Non-pigmented ciliary epithelial cell (primary cell): ENCODE data around the gene KHK.

Experiments
- DNase-seq: peaks from one replicate; pipeline ENCODE4 v3.0.0-alpha.2; 2010; ENCODE audit warnings: low read depth

The KHK gene

DNA sequence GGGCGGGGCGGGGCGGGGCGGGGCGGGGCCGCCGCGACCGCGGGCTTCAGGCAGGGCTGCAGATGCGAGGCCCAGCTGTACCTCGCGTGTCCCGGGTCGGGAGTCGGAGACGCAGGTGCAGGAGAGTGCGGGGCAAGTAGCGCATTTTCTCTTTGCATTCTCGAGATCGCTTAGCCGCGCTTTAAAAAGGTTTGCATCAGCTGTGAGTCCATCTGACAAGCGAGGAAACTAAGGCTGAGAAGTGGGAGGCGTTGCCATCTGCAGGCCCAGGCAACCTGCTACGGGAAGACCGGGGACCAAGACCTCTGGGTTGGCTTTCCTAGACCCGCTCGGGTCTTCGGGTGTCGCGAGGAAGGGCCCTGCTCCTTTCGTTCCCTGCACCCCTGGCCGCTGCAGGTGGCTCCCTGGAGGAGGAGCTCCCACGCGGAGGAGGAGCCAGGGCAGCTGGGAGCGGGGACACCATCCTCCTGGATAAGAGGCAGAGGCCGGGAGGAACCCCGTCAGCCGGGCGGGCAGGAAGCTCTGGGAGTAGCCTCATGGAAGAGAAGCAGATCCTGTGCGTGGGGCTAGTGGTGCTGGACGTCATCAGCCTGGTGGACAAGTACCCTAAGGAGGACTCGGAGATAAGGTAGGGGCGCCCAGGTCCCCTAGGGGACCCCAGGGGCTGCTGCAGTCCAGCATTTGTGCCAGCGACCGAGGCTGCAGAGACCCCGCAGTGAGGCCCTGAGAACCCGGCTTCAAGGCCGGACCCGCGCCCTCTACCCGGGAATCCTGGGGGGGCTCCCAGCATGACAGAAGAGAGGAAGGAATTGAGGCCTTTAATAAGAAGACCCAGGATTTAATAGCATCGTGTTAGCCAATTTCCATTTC lies at the start of gene KHK:
TSS of gene KHK (plus strand) at position 49 of the 870 bp plus-strand sequence. CDS start at position 537, 488 bp downstream.
- DNase-seq = no peak

DNA sequence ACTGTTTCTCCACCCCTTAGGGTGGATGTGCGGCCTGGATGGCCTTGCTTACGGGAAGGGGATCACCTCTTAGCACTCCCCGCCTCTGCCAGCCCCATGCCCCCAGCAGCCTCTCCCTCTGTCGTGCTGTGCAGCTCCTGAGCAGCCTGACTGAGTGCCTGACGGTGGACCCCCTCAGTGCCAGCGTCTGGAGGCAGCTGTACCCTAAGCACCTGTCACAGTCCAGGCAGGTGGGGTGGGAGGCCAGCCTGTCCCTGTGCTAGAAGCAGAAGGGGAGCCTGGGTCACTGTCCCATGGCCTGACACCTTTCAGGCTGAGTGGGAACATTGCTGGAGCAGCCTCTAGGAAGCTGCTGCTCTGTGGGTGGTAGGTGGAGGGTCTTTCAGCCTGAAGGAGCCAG lies 48.6 kb upstream of the KHK start:
- DNase-seq = no peak

DNA sequence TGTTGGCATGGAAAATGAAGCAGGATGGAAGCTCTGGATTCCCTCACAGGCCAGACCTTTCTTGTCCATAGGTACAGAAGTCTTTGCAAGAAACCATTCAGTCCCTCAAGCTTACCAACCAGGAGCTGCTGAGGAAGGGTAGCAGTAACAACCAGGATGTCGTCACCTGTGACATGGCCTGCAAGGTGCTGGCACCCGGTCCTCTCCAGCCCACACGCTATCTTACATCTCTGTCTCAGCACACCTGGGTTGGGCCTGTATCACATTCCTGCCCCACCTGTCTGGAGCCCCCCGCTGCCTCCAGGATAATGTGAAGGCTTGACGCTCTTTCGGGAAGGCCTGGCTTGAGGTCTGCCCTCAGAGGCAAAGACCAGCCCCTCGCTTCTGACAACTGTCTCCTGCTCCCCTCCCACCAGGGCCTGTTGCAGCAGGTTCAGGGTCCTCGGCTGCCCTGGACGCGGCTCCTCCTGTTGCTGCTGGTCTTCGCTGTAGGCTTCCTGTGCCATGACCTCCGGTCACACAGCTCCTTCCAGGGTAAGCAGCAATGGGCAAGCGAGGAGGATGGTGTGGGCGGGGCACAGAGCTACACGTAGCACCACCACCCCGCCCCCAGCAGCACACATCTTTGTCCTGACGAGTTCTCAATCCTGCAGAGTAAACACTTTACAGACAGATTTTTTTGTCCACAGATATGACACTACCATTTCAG lies 47.8 kb upstream of the KHK start:
- no peak for DNase-seq

DNA sequence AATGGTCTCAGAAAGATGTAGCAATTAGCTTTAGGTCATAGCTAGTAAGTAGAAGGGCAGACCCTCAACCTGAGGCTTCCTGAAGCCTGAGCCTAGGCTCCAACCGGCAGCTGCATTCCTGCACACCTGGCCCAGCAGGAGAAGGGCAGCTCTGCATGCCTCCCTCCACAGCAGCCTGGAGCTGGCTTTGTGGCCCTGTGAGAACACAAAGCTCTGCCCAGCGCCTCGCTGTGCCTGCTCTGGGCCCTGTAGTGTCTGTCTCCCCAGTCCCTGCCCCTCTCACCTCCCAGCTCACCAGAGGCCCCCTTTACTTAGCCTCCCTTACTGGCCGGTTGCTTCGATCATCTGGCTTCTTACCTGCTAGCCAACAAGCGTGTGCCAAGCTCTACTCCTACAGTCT lies 47.1 kb upstream of the KHK start:
- DNase-seq = no peak

DNA sequence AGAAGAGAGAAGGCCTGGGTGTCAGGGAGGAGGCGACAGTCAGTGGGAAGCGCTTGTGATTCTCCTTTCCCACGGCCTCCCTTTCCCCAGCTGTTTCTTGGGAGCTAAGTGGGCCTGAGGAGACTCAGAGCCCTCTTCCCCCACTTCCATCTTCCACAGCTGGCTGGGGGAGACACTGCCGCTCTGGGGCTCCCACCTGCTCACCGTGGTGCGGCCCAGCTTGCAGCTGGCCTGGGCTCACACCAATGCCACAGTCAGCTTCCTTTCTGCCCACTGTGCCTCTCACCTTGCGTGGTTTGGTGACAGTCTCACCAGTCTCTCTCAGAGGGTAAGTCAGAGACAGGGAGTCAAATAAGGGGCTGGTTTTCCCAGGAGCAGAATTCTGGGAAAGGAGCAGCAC lies 46.7 kb upstream of the KHK start:
- no peak for DNase-seq

DNA sequence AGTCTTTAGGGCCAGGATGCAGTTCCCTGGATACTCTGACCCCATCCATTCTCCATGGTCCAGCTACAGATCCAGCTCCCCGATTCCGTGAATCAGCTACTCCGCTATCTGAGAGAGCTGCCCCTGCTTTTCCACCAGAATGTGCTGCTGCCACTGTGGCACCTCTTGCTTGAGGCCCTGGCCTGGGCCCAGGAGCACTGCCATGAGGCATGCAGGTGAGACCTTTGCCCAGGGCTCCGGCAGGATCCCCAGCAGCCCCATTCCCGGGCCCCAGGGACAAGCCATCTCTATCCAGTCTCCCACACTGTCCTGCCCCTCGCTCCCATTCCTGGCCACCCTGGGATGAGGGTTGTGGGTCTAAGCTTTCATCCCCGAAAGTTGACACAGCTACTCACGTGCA lies 46.3 kb upstream of the KHK start:
- DNase-seq = no peak

DNA sequence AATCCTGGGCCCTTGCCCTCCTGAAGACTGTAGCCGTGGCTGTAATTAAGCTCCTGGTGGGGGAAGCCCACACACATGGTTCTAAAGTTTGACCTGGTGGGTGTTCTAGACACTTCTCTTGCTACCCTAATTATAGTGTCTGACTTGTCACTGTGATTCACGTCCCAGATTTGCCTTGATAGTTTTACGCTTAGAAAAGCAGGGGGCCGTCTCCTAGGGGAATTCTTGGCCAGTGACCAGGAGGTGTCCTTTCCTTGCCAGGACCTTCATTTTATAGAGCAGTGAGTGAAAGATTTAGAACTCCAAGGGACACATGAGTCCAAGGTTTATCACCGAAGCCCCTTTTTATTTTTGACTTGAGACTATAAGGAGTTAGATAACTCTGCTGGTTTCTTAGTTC lies 44.8 kb upstream of the KHK start:
- no peak for DNase-seq

DNA sequence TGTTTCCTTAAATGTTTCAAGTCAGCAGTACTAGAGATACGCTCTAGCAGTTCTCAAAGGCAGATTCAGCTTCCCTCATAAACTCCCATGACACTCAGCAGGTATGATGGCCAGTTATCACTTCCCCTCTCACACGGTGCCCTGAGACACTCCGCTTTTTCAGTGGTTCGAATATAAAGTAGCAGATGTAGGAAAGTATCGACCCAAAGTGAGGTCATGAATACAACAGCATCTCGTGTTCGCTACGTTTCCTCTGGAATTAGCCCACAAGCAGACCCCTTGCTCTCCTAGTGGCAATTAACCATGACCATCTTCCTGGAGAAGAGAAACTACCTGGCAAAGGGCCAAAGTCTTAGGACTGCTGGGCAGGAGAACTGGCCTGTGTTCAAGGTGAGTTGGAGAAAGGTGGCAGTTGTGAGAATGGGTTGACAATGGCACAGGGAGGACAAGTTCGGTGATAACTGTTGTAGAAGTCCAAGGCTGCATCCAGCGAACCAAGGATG lies 44.4 kb upstream of the KHK start:
- DNase-seq = no peak

DNA sequence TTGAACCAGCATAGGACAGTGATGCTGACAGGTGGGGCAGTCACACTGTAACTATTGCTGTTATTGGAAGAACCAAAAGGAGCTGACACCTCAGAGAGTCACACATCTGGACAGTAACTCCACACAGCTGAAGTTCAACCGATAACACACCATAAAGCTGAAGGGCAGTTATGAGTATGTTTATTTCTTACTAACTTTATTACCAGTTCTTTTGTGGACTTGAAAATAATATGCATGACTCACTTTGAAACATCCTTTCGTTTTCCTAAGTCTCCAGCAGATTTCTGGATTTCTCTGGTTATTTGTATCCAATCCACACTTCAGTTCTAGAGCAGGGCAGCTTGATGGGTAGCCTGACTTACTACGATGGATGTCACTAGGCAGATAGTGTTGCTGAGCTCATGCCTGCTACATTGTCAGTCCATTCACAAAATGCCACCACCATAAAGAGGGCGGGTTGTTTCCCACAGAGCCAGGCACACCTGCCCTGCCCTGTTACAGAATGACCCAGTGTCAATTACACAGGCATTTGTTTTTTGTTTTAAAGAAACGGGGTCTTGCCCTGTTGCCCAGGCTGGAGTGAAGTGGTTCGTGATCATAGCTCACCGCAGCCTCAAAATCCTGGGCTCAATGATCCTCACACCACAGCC lies 43.5 kb upstream of the KHK start:
- DNase-seq = no peak

DNA sequence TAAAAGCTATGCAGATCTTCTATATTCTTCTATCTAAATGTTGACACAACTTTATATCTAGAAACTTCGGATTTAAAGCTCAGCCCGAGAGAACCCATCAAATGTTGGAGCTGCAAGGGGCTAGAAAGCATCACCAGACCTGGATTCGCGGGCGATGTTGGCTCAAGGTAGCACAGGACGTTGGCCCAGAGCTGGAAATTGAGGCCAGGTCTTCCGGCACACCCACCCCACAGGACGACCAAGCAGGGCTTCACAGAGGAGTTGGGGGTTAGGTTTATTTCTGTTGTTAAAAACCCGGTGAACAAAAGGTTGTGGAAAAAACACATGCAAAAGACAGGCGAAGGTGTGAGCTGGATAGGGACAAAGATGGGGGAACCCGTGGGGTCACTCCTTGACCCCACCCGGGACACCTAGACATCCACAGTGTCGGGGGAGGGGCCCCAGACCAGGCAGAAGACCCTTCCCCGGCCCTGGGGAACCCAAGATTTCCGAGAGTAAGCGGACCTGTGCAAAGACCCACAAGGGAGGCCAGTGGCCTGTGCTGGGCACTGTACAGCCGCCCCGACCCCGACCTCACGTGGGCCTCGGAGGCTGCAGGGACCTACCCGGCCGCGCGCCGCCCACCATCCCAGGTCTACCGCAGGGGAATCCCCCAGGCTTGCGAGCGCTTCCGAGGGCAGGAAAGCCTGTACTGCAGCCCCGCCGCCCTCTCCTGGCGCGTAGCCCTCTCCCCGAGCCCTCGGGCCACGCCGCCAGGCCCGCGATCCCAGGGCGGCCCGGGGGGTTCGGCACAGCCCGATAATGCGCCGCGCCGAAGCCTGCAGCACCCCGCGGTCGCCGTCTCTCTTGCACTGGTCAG lies 36.9 kb upstream of the KHK start:
- no peak for DNase-seq

DNA sequence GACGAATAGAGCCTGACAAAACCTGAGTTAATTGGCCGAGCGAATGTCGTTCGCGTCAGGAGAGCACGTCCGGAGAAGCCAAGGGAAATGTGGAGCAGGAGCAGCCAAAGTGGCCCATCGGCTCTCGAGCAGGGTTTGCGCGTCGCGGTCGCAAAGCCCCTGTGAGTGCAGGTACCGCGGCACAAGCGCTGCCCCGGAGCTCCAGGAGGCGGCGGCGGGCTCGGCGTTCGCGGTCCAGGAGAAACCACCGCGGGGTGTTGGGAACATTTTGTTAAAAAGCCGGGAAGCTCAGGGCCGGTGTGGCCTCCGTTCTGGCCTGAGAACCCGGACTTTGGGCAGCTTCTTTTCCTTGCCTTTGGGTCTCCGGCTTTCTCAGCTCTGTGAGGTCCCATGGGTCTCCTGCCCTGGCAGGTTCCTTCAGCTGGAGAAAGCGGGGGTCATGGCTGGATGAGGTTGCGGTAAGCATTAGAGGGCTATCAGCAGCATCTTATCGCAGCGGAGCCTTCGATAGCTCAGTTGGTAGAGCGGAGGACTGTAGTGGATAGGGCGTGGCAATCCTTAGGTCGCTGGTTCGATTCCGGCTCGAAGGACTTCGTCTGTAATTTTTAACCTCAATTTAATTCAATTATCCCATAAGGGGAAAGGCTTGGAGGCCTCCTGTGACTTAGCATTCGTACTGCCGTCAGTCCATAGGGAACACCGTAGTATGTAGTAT lies 36.1 kb upstream of the KHK start:
- peak; percentile 83 for DNase-seq

DNA sequence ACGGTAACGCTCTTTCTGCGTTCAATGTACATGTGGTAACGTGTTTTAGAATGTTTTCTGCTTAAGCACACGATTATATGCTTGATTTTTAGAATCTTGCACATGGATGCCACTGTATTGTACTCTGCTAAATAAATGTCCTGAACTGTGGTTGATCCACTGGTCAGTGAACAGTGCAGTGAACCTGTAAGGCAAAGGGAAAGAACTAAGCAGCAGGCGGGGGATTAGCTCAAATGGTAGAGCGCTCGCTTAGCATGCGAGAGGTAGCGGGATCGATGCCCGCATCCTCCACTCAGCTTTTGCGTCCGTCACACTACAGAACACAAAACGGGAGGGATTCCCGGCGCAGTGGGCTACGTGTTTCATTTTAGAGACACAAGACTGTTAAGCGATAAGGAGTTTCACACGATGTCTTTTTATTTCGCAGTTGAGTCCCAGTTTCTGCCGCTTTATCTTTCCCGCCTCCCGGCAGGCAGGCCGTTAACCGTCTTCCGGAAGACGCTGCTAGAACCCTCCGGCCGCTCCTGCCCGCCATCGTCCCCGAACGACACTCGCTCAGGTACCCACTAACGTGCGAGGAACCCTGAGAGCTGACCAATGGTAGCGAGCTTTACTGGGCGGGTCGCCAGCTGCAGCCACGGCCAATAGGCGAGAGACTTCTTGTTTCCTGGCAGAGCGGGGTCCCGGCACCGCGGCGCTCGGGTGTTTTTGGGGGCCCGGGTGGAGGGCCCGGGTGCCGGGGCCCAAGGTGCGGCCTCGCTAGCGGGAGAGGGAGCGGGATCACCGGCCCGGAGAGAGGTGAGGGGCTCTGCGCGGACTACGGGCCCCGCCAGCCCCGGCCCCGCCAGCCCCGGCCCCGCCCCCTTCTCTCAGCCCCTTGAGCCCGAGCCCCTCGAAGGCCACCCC lies 35.3 kb upstream of the KHK start, which contains the start of gene AGBL5:
TSS of gene AGBL5 (plus strand) at position 673 of the 906 bp plus-strand sequence. CDS start 1,291 bp downstream, outside the sequence.
- peak; percentile 70 for DNase-seq

DNA sequence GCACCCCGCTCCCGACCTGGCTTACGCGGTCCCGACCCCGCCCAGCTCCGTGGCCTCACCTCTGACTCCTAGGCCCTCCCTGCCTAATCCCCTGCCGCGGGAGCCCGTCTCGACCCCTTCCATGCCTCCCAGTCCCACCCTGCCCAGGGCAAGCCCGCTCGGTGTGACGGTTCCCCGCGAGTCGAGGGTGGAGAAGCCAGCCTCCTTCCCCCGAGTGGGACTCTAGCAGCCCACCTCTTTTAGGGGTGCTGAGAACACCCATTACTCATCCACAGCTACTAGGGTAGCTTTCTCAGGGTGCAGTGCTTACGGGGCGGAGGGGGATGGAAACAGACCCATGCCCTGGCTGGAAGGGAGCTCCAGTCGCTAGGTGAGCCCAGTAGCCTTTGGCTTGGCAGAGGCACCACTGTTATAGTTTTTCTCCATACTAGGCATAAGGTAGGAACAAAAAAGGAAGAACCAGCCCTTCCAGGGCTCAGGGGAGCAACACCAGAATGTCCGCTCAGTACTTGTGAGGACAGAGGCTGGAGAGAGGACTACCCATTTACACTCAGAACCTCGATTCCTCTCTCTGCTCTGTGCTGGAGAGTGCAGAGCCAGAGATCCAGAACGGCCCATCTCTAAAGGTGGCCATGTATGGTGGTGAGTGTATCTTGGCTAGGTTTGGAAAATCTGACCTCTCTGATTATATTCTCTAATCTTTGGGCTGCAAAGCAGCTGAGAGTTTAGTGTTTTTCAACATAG lies 34.5 kb upstream of the KHK start:
- no peak for DNase-seq

DNA sequence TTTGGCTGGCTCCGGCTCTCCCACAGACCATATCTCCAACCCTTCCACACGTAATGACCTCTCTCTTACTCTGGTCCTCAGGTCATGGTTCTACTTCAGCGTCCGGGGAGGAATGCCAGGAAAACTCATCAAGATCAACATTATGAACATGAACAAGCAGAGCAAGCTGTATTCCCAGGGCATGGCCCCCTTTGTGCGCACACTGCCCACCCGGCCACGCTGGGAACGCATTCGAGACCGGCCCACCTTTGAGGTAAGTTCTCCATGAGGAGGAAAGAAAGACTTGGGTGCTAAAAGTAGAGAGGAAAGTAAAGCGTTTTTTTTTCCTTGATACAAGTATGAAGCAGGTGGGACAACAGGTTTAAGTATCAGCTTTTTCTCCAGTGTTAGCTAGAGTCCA lies 33.3 kb upstream of the KHK start:
- DNase-seq = no peak

DNA sequence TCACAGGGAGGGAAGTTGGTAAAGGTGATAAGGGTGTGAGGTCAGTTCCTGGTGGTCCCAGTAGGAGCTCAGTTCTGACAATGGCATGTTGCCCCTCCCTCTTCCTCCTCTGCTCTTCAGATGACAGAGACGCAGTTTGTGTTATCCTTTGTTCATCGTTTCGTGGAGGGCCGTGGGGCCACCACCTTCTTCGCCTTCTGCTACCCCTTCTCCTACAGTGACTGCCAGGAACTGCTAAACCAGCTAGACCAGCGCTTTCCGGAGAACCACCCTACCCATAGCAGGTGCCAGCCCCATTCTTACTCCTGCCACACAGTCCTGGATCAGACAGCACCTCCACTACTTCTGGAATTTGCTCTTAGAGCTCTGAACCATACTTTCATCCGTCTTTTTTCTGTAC lies 32.8 kb upstream of the KHK start:
- no peak for DNase-seq

DNA sequence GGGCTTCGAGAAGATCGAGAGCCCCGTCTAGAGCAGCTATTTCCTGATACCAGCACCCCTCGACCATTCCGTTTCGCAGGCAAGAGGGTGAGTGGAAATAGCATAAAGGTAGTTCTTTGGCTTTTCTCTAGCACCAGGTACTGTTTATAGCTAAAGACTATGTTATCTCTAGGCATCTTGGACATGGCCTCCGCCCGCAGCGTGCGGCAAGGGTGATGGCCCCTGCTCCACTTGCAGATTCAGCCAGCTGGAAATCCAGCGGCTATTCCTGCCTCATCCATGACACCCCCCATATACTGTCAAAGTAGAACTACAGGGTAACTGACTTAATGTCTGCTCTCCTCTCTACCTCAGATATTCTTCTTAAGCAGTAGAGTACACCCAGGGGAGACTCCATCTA lies 31.9 kb upstream of the KHK start:
- DNase-seq = no peak

DNA sequence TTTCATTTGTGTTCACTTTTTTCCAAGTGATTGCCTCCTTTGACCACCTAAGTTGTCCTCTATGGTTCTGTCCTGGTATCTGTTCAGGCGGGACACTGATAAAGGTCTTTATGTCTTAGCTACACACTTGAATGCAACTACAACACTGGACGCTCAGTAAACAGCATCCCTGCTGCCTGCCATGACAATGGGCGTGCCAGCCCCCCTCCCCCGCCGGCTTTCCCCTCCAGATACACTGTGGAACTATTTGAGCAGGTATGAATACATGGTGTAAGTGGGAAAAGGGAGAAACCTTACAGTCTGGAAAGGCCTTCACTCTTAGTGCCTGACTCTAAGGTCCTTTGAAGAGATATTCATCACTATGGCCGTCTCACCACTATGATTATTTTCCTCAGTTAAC lies 29.4 kb upstream of the KHK start:
- DNase-seq = no peak

DNA sequence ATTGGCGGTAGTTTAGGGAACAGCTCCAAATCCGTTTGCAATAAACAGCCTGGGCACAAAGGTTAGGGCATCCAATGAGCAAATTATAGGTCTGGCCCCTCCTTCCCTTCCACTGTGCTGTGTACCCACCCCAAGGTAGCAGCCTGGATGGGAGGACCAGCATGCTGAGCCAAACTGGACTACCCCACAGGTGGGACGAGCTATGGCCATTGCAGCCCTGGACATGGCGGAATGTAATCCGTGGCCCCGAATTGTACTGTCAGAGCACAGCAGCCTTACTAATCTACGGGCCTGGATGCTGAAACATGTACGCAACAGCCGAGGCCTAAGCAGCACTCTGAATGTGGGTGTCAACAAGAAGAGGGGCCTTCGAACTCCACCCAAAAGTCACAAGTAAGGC lies 28.4 kb upstream of the KHK start:
- DNase-seq = no peak

DNA sequence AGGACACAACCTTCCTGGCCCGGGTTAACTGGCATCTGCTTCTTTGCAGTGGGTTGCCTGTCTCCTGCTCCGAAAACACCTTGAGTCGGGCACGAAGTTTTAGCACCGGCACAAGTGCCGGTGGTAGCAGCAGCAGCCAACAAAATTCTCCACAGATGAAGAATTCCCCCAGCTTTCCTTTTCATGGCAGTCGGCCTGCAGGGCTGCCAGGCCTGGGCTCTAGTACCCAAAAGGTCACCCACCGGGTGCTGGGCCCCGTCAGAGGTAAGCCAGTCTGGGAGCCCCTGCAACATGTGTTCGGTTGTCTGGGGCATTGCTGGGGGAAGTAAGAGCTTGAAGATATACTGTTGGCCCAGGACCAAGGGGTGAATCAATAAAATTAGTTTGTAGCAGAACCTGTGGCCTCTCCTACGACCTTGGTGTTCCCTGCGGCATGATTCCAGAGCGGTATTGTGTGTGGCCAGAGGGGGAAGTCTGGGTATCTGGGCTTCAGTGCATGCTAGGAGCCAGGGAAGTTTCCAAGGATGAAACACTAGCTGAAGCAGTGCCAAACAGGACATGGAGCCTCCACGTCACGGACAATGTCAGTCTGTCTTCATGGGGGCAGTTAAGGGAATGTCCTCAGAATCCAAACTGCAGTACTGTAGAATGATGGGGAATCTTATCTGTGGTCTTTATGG lies 27.3 kb upstream of the KHK start:
- no peak for DNase-seq
